DMS153 treated with DMSO at 0.1 percent for 48 hours (cell line): Measurements from ENCODE around the gene INTS13.
"Not testable (repeated sequence)": the region's sequence is repeated elsewhere in the genome, so short reads cannot be mapped to it uniquely, and the experiment has no call there.

Experiments used
- DNase-seq: peaks from one replicate; lab custom pipeline; 2025; ENCODE audit not compliant: unreplicated experiment; lab: John Stamatoyannopoulos, UW

Gene INTS13

DNA sequence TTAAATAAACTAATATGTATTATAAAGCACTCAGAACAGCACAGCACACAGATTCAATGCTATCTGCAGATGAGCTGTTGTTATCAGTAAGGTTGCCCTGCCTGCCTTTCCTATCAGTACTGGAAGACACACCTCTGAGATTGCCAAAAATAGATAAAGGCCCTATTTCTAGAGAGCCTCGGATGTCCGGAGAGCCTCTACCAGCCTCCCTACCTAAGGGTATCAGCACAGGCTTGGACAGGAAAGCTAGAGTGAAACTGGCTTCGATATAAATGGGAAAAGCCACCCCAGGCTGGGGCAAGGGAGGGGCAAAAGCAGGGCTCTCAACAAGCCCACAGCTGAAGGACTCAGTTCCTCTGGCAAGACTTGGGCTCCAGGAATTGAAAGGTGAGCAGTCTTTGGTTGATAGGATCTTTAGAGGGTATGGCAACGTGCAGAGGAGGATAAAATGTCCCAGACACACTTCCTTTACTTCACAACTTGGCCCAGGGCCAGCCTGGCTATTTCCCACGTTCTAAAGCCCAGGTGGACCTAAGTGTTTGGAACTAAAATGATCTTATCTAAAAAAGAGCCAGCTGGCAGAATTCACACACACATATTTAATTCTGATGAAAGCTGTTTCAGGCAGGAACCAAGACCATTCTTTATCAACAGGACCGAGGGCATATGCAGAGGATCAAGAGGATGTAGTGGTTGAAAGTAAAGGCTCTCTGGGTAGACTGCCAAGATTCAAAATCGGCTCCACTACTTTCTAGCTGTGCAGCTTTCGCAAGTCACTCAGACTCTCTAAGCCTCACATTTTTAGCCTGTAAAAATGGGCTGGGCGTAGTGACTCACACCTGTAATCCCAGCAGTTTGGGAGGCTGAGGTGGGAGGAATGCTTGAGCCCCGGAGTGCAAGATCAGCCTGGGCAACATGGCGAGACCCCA, 67.0 kb downstream of the INTS13 start:
- peak; percentile 28 for DNase-seq

- no peak for DNase-seq
Observed at GRCh38 chr12:26869908-26870459, 67.8 kb downstream of the INTS13 start.

- no peak for DNase-seq
Observed at GRCh38 chr12:26869104-26869494, 68.7 kb downstream of the INTS13 start.

- DNase-seq, result no peak
Observed at GRCh38 chr12:26868447-26869103, 69.2 kb downstream of the INTS13 start.

- DNase-seq, result no peak
Observed at GRCh38 chr12:26867080-26867479, 70.7 kb downstream of the INTS13 start.

DNA sequence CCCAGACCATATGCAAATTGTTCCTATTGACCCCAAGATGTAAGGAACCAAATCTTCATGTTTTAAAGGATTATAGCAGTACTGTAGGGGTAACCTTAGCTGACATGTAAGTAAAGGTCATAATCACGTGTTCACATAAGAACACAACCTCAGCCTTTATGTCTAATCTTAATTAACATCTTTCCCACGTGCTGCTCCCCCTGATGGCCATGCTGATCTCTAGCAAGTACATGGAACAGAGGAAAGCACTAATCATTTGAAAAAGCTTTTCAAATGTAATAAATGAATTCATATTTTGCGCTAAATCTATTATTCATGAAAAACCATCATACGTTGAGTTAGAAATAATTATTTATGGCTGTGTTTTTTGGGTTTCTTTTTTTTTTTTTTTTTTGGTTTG, 74.3 kb downstream of the INTS13 start:
- DNase-seq, result no peak

DNA sequence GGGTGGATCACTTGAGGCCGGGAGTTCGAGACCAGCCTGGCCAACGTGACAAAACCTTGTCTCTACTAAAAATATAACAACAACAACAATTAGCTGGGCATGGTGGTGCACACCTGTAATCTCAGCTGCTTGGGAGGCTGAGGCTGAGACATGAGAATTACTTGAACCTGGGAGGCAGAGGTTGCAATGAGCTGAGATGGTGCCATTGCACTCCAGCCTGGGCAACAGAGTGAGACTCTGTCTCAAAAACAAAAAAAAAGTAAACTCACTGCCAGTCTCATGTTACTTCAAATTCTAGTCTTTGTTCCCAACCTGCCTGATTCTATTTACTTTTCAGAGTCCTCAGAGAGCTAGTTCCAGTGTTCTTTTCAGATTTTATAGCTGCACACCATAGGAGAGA, 75.0 kb downstream of the INTS13 start:
- DNase-seq, result not testable (repeated sequence)

- DNase-seq, result no peak
Observed at GRCh38 chr12:26861690-26862089, 76.1 kb downstream of the INTS13 start.

GRCh38 chr12:26857465-26858176, 80.2 kb downstream of the INTS13 start:
- peak; percentile 21 for DNase-seq

DNA sequence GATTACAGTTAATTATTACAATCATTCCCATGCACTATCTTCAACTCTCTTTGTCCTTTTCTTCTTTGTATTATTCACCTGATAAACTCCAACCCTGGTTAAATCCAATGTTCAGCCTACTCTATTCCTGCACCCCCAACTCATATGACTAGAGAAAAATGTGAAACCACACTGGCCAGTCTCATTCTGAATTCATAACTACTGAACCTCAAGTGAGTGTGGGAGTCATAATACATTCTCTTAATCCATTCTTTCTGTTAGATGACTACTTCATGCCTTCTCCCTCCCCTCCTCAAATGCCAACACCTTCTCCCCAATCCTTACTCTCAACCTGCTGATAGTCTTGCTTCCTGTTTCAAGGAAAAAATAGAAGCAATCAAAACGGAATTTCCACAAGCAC, 82.4 kb downstream of the INTS13 start:
- DNase-seq, result no peak
